ENCODE results near the gene ARSB. TPM values are rescaled to one million over a fixed set of nuclear protein-coding genes. Genes with fewer than 3 reads are reported as not detected.

ARSB gene
- total RNA-seq, 4 donors from 2014 or later = 23.0 to 109 (median 52.6) TPM

GRCh38 chr5:78757269-78758053 lies 227.6 kb downstream of the ARSB start:
- no peaks in the 10 kb centered on the region for H3K9me3 ChIP-seq

GRCh38 chr5:78756858-78757257 lies 228.3 kb downstream of the ARSB start:
- 57 to 70% methylated on average over 3 of the region's 3 CpGs for WGBS, 2 donors (ENCODE audit: low coverage in 1 of 2)
- H3K4me1 ChIP-seq = peaks cover 0 to 13% (median 4%) of the 10 kb centered on the region in 3 donors
- H3K9me3 ChIP-seq = no peaks in the 10 kb centered on the region
- no peaks in the 10 kb centered on the region for H3K27me3 ChIP-seq
- TF ChIP-seq POLR2AphosphoS5 (IDR thresholded peaks at IDR 0.05) (no peak), POLR2A (IDR thresholded peaks at IDR 0.05) (no peak), EP300 (IDR thresholded peaks at IDR 0.05) (no peak)
- TF ChIP-seq, protein P1, sequence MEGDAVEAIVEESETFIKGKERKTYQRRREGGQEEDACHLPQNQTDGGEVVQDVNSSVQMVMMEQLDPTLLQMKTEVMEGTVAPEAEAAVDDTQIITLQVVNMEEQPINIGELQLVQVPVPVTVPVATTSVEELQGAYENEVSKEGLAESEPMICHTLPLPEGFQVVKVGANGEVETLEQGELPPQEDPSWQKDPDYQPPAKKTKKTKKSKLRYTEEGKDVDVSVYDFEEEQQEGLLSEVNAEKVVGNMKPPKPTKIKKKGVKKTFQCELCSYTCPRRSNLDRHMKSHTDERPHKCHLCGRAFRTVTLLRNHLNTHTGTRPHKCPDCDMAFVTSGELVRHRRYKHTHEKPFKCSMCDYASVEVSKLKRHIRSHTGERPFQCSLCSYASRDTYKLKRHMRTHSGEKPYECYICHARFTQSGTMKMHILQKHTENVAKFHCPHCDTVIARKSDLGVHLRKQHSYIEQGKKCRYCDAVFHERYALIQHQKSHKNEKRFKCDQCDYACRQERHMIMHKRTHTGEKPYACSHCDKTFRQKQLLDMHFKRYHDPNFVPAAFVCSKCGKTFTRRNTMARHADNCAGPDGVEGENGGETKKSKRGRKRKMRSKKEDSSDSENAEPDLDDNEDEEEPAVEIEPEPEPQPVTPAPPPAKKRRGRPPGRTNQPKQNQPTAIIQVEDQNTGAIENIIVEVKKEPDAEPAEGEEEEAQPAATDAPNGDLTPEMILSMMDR (IDR thresholded peaks at IDR 0.05) = no peak
- no peak for ATAC-seq
- no peak overlapping the region for H3K27ac ChIP-seq
- no peaks in the 10 kb centered on the region for H3K36me3 ChIP-seq
- H3K4me3 ChIP-seq = no peak overlapping the region

More at GRCh38 chr5:78757269-78758053, 227.6 kb downstream of the ARSB start:
- no peak for TF ChIP-seq EP300 (IDR thresholded peaks at IDR 0.05)
- TF ChIP-seq POLR2AphosphoS5 (IDR thresholded peaks at IDR 0.05) = no peak
- TF ChIP-seq, protein P1 (IDR thresholded peaks at IDR 0.05) = no peak
- no peak for TF ChIP-seq POLR2A (IDR thresholded peaks at IDR 0.05)
- ATAC-seq = peak; percentile 43
- no peaks in the 10 kb centered on the region for H3K27me3 ChIP-seq
- no peak overlapping the region for H3K4me3 ChIP-seq
- no peak overlapping the region for H3K27ac ChIP-seq
- H3K36me3 ChIP-seq = no peaks in the 10 kb centered on the region
- 70 to 76% methylated on average over 4 to 6 of the region's 7 CpGs for WGBS, 2 donors (ENCODE audit: low coverage in 1 of 2)
- peaks cover 0 to 13% (median 4%) of the 10 kb centered on the region in 3 donors for H3K4me1 ChIP-seq

DNA sequence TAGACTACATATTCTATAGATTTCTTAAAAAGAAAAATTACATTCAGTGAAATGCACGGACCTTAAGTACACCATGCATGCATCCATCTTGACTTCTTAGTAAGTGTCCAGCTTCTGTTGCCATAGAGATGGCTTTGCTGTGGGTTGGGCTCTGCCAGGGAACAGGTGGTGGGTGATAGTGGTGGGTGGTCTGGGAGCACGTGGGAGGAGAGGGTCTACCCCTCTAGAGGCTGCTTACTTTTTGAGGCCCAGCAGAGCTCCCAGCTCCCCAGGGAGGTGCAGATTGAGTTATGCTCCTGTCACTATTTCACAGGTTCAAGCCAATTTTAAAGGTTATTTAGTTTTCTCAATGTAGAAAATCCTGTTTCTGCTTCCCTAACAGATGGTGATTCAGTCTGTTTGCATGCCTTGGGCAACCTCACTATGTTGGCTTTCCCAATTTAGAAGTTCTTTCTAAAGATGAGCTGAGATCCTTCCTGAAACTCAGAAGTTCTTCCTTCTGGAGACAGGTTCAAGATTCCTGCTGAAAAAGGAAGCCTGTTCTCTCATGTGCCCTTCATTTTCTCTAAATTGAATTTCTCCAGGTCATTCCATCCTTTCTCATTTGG lies 229.2 kb downstream of the ARSB start:
- H3K9me3 ChIP-seq = no peaks in the 10 kb centered on the region
- no peak for ATAC-seq
- H3K36me3 ChIP-seq = no peaks in the 10 kb centered on the region
- no peak overlapping the region for H3K4me3 ChIP-seq
- H3K27ac ChIP-seq = no peak overlapping the region
- no peaks in the 10 kb centered on the region for H3K27me3 ChIP-seq
- 40 to 100% methylated on average over 1 of the region's 2 CpGs for WGBS, 2 donors (ENCODE audit: low coverage in 1 of 2)
- TF ChIP-seq EP300 (IDR thresholded peaks at IDR 0.05) (no peak), POLR2AphosphoS5 (IDR thresholded peaks at IDR 0.05) (no peak), POLR2A (IDR thresholded peaks at IDR 0.05) (no peak)
- TF ChIP-seq, protein P1 (IDR thresholded peaks at IDR 0.05) = no peak
- peaks cover 0 to 13% (median 4%) of the 10 kb centered on the region in 3 donors for H3K4me1 ChIP-seq

DNA sequence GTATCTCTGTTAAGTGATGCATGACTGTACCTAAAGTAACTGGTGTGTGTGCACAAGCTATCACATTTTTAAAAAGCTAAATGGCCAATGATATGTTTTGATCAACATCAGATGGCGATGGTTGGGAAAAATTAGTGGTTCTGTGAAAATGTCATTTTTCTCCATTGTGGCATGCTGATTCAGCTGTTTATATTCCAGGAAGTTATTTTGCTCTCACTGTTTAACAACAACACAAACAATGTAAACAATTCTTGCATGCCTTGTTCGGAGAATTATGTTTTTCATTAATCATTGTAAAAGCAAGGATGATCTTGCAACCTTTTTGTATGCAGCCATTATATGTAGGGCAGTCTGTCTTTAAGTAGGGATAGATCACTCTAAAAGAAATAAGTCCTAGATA lies 230.5 kb downstream of the ARSB start:
- Histone ChIP-seq H3K36me3 (no peaks in the 10 kb centered on the region), H3K4me1 (peaks cover 0 to 13% (median 4%) of the 10 kb centered on the region in 3 donors), H3K4me3 (no peak overlapping the region), H3K27me3 (no peaks in the 10 kb centered on the region), H3K27ac (no peak overlapping the region), H3K9me3 (no peaks in the 10 kb centered on the region)
- no peak for TF ChIP-seq POLR2AphosphoS5 (IDR thresholded peaks at IDR 0.05)
- TF ChIP-seq EP300 (IDR thresholded peaks at IDR 0.05) = no peak
- TF ChIP-seq, protein P1 (IDR thresholded peaks at IDR 0.05) = no peak
- TF ChIP-seq POLR2A (IDR thresholded peaks at IDR 0.05) = no peak
- WGBS, 2 donors (ENCODE audit: low coverage in 1 of 2) = 20 to 38% methylated on average over 2 of the region's 2 CpGs
- ATAC-seq = no peak

Measured in gastroesophageal sphincter (tissue), 4 donors.